NB4 (cell line): ENCODE results near the gene TPM3.

Experiments used
- CTCF ChIP-seq: IDR thresholded peaks from one replicate; pipeline ENCODE4 v1.5.1; 2012; ENCODE audit warnings: low read depth, low read length
- MAX ChIP-seq: IDR thresholded peaks from 2 replicates; pipeline ENCODE4 v1.6.1; 2011; ENCODE audit warnings: low read depth, low read length
- MYC ChIP-seq: IDR thresholded peaks from 2 replicates; pipeline ENCODE4 v1.6.1; 2011; ENCODE audit warnings: low read depth, low read length
- POLR2A ChIP-seq: IDR thresholded peaks from 2 replicates; pipeline ENCODE4 v1.6.1; 2011; ENCODE audit warnings: mild to moderate bottlenecking; ENCODE audit not compliant: insufficient read length; ENCODE audit errors: extremely low read depth

- no peak for TF ChIP-seq CTCF
- no peak for TF ChIP-seq MAX
- no peak for TF ChIP-seq POLR2A
- TF ChIP-seq MYC, result no peak
These were observed 50.7 kb downstream of the TPM3 start for GRCh38 chr1:154141240-154141639.
